Stimulated activated CD8-positive, alpha-beta memory T cell treated with anti-CD3 and anti-CD28 coated beads, Interleukin-4, amount 100 ng/mL, for 4 hours (primary cell): Measurements from ENCODE around the gene PSMA5.
"Not testable (repeated sequence)": the region's sequence is repeated elsewhere in the genome, so short reads cannot be mapped to it uniquely, and the experiment has no call there.

Experiments
- DNase-seq, 2 donors: peaks; one replicate each; pipeline ENCODE4 v3.0.0-alpha.2; 2020; ENCODE audit warnings: low read depth in 2 of 2, low spot score in 1 of 2

PSMA5 gene

DNA sequence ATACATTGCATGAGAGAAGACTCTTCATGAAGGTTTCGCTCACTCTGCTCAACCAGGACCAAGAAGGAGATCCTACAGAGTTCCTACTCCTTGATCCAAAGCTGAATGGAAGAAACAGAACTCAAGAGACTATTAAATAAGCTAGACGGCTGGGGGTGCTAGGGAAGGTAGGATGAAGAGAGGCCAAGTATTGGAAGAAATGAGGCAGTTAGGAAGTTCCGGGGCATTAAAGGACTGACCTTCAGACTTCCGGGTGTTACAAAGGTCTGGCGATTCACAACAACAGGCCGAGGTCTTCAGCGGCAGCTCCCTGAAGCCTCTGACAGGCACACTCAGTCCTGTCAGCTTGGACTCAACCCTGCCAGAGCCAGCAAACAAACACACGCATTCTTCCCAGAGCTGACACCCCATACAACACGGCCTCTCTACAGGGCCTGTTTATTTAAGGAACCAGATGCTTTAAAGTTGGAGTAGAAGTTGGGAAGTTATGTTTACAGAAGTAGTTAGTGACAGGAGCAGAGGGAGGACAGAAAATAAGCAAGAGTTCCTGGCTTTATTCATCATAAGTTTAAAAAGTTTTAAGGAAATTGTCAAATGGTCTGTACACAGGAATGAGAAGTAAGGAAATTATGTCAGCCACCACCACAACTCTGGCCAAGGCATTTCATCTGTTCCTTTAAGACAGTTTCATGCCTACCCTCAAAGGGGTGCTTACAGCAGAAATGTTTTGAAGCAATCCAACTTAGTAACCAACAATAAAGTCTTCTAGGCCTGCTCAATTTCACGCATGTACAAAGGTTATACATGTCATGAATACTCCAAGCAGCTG lies 33.2 kb downstream of the PSMA5 start:
- DNase-seq = no peak

DNA sequence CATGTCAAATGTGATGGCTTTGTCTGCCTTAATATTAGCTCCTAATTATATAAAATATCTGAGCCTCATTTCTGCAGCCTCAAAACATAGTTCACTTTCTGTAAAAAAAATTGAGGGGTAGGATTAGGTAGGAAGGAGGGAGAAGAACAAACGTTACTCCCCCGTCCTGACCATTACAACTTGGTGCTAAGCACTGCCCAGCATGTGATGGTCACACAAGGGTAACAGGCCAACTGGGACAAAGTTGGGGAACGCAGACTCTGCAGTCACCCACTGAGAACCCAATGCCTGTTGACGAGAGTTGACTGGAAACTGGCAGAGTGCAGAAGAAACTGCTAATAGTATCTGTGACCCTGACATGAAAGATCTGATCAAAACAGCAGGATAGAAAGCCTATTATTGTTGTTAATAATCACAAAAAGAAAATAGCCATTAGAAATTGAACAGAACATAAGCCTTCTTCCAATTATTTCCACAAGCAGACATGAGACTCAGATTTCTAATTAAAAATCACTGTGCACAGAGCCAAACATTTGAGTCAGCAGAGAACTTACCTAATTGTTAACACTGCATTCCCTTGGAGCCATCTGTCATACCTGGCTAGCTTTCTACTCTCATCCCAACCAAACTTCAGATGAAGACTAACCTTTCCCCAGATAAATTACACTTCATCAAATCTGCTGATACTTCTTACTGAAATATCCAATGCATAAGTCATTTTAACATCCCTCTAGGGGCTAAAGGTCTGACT lies 34.0 kb downstream of the PSMA5 start:
- DNase-seq = no peak

DNA sequence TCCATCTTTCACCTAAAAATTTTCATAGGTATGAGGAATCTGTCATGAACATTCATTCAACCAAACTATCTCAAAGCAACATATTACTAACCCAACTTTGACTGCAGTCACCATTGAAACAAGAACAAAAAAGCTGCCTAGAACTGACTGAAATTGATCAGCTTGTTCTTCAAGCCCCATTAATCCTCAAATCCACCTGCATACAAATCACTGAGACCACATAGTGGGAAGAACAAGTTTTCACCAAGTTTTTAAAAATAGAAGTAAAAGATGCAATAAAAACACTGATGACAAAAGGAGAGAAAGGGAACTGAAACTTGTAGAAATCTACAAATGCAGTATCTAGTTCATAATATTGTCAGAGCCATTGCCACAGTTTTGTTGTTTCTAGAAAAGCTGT lies 34.6 kb downstream of the PSMA5 start:
- DNase-seq = no peak

DNA sequence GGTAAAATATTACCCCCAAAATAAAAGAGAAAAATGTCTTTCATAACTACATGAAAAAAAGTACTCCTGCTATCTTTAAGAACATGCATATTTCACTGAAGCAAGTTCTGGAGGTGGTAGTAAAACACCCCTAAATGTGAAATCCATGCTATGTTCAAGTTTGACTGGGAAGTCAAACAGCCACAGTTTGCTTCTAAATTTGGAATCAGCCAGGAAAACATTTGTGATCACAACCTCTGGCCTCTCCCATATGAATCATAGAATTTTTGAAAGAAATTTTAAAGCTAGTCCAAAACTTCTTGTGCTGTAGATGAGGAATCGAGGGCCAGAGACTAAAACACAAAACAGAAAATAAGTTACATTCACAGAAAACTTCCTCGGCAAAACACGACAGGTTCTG lies 35.1 kb downstream of the PSMA5 start:
- no peak for DNase-seq

DNA sequence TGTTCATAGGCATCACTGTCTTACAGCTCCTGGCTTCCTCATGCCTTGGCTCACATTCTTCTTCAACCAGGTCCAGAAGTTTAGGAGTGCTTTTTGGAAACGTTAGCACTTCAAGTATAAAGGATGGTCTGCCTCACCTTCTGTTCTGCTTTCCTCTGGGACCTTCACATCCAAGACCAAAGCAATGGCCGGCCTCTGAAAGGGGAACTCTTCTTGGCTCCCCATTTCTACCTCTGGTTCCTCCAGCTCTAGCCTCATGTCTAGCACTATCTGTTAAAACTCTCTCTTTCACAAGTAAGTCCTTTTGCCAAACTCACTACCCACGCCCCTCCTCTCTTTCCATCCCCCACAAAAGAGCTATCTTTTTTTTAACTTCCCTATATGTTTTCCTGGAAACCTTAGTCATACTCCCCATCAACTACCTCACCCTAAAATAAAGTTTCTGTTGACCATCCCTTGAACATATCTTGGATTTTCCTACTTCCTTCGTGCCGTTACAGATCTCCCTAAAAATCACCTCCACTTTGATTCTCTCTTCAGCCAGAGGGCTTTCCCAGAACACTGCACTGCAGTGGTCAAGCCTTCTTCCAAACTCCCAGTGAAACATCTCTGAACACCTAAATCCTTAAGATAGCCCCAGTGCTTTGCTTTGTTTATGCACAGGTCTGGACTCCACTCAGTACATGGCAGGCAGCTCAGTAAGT lies 36.5 kb downstream of the PSMA5 start:
- DNase-seq = no peak

DNA sequence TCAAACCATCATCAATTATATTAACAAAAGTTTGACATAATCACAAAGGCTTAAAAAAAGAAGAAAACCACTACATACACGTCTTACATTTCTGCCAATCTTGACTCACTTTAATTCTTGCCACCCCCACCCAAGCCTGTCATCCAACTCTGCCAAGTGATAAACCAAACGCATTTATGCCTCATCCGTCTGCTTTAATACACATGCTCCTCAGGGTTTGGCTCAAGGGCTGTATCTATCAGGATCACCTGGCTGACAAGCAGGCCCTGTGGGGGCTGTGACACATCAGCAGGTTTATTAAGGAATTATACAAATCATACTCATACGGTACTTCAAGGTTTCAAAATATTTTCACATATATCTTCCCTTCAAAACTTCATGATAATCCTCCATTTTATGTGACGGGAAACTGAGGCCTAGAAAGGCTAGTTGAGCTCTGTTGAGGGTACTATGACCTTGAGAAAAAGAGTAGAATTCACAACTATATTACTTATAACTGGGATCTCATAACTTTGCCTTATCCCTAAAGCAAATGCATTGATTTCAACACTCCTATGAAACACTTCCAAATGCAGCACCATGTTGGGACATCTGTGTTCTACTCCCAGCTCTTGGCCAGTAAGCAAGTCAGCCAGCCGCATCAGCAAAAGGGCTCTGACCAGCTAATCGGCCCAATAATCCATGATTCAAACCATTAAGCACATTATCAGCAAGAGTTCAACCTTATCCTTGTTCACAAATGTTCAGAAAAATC lies 37.2 kb downstream of the PSMA5 start:
- no peak for DNase-seq

DNA sequence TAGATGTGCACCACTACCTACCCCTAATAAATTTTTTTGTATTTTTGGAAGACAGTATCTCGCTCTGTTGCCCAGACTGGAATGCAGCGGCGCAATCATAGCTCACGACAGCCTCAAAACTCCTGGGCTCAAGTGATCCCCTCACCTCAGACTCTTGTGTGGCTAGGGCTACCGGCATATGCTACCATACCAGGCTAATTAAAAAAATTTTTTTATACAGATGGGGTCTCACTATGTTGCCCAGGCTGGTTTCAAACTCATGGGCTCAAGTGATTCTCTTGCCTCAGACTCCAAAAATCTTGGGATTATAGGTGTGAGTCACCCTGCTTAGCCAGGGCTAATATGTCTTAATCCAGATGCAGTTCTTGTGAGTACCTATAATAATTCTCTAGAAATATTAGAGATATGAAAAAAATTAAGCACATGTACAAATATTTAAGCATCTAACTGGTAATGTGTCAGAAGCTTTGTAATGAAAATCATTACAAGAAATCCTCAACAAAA lies 38.0 kb downstream of the PSMA5 start:
- no peak for DNase-seq

DNA sequence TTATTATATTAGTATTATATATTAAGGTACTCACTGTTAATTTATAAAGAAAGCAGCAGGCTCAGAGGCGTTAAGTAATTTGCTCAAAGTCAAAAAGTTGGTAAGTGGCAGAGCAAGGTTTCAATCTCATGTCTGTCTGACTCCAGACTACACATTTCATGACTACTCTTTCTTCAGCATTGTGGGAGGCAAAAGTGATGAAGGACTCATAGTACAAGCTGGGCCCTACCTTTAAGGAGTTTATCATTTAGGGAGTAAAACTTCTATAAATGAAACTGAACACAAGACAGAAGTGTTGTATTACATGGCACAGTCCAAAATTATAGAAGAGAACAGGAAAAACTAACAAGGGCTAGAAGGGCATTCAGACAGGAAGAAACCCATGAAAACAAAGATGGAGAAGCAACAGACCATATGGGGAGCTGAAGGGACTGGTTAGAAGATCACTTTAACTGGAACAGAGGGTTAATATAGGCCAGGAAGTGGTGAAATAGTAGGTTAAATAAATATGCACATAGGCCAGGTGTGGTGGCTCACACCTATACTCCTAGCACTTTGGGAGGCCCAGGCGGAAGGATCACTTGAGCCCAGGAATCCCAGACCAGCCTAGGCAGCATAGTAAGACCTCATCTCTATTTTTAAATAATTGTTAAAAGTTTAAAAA lies 40.1 kb downstream of the PSMA5 start:
- DNase-seq = no peak

DNA sequence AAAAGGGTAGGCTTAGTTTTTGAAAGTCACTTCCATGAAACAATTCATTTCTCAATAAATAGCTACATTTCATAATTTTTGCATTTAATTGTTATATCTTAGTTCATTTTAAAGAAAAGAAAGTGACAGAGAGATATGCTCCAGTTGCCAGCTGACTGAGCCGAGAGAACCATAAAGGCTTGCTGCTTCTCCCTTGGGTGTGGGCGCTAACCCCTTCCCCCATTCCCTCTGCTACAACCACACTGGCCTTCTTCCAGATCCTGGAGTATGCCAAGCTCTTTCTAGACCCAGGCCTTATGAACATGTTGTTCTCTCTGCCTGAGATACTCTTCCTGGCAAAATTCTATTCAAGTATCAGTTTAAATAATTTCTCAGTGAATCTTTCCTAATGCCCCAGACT lies 40.8 kb downstream of the PSMA5 start:
- no peak for DNase-seq

DNA sequence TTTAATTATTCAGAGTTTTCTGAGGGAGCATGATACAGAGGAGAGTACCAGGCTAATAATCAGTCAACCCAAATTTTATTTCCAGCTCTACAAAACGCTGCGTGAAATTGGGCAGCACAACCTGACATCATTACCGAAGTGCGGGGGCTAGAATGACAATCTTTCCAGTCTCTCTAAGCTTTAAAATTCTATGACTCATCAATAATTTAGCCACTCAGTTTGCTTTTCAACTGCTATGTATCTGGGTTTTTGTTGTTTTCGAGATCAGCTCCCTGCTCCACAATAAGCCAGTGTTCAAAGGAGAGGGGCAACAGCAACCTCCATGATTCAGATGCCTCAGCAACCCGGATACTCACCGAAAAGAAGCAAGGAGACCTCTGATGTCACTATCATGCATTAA lies 42.4 kb downstream of the PSMA5 start:
- DNase-seq = no peak

DNA sequence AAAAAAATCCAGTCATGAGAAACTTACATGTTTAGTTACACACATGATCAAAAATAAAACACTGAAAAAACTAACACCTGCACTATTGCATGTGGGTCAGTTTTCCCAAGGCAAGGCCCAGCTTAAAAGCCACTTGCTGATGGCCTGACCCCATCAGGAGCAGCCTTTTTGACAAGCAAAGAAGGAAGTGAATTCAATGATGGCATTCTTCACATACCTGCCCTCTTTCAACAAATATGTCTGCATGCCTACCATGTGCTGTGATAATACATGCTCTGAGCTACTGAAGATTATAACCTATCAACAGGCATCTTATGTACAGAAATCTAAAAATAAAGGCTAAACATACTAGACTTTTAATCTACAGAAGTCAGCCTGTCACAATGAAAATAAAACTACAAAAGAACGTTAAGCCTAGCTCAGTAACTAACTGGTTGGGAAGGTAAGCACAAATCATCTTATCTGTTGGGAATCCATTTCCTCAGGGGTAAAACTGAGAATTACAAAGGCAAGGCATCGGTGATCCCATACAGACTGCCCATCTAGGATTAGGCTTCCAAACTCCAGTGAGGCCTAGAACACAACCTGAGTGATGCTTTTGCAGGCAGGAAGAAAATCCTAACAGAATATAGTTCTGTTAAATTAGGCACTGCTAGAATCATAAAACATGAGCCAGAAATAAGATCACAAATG lies 43.0 kb downstream of the PSMA5 start:
- DNase-seq = no peak

DNA sequence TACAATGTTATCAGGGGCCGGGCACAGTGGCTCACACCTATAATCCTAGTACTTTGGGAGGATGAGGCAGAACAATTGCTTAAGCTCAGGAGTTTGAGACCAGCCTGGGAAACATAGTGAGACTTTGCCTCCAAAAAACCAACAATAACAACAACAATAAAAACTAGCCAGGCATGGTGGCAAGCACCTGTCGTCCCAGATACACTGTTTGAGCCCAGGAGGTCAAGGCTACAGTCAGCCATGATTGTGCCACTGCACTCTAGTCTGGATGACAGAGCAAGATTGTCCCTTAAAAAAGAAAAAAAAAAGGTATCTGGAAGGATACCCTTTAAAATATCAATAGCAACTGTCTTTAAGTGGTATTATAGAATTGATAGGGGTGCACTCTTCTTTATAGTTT lies 44.7 kb downstream of the PSMA5 start:
- DNase-seq = no peak

DNA sequence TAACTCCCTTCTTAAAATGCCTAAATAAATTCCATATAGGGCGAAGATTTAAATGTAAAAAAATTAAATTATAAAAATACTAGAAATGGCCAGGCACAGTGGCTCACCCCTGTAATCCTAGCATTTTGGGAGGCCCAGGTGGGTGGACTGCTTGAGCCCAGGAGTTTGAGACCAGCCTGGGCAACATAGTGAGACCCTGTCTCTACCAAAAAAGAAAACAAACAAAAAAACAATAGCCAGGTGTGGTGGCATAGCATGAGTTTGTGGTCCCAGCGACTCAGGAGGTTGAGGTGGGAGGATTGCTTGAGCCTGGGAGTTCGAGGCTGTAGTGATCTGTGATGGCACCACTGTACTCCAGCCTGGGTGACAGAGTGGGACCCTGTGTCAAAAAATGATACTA lies 46.3 kb downstream of the PSMA5 start:
- no peak for DNase-seq

DNA sequence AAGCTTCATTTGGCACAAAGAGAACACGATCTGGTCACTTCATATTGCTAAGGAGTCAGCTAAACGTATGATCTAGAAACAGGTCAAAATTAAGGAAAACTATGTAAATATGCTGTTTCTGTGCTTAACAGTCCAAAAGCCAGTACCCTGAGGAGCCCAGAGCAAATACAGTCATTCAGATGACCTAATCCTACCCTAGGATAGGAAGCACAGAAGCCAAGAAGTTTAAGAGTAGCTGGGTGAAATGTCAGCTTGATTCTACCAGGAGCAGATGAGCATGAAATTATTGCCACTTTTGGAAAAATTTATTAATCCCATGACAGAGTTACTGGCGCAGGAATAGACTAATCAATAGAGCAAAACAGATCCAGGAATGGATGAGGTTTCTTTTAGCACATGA lies 46.8 kb downstream of the PSMA5 start:
- DNase-seq = no peak

DNA sequence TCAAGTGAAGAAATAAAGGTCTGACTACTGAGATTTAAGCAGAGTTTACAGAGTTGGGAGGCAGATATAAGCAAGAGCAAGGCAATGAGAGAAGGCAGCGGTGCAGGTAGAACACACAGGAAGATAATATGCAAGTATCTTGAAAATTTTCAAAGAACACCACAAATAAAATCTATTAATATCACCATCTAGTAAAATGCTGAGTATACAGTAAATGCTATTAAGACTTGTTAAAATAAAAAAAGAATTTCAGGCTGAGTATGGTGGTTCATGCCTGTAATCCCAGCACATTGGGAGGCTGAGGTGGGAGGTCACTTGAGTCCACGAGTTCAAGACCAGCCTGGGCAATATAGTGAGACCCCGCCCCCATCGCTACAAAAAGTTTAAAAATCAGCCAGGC lies 48.5 kb downstream of the PSMA5 start:
- no peak for DNase-seq

DNA sequence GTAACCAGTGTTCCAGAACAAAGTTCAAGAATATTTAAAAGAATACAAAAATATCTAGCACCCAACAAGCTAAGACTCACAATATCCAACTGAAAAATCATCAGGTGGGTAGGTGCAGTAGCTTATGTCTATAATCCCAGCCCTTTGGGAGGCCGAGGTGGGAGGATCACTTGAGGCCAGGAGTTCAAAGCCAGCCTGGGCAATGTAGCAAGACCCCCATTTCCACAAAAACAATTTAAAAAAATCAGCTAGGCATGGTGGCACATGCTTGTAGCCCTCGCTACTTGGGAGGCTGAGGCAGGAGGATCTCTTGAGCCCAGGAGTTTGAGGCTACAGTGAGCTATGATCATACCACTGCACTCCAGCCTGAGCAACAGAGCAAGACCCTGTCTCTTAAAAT lies 52.6 kb downstream of the PSMA5 start:
- not testable (repeated sequence) for DNase-seq

DNA sequence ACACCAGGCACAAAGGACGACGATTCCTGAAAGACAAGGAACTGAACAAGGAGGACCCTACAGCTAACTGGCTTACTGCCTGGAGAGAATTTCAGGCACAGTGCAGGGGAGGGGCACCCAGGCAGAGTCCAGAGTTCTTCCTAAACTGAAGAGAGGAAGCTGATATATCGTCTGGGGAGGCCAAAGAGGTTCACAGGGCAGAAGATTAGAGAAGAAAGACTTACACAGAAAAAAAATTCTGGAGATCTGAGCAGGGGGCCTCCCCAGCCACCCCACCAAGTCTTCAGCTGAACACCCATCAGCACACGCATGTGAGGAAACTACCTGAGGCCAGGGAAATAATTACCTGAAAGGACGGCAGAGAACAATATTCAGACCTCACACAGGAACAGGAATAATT lies 53.1 kb downstream of the PSMA5 start:
- DNase-seq = no peak

DNA sequence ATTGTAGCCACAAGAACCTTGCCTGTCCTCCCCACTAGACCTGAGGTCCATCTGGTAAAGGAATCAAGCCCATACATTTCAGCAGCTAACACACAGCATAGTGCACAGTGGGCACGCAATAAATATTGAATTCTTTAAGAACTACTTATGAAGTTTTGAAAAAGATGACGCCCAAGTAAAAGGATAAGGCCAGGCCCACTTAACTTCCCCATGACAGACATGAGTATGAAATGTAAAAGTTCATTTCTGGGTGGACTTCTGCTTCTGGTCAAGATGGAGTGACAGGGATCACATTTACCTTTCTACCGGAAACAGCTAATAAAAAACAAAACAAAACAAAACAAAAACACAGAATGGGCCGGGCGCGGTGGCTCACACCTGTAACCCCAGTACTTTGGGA lies 54.0 kb downstream of the PSMA5 start:
- no peak for DNase-seq

DNA sequence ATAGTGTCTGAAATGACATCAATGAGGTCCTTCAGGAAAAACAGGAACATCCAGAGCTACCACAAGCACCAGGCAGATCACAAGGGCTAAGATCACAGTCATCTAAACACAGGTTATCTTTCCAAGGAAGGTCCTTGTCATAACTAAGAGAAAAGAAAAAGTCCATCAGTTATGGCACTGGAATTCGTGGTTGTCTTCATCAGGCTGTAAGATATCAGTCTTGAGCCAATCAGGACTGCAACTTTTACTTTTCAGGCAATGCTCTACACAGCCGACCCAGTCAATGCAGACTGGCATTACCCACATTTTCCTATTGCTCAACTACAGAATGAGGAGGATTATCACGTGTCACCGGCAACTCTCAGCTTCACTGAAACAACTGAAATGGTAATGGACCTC lies 54.9 kb downstream of the PSMA5 start:
- DNase-seq = no peak

DNA sequence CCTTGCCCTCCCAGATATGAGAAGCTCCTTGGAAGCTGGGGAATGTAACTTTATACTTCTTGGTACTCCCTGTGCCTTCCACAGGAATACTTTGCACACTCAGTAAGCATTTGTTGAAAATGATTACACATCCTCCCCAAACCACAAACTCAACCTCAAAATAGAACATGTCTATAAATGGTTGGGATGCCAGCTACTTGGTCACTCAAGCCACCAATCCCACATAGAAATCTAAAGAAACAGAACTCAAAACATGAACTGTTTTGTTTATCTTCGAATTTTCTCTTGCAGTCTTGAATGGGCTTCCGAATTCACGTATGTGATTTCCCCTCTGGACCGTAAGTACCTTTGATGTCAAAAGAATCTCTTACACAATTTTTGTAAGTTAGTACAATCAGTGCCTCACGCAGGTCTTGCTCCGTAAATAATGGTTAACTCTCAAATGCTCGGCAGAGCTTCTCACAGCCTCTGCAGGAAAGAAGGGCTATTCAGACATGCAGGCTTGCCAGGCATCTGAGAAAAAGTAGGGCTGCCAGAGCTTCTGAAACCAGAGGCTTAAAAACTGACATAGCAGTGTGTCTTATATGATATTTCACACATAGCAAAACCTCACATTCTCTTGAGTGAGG lies 55.4 kb downstream of the PSMA5 start:
- no peak for DNase-seq
